A549 (cell line): Measurements from ENCODE around the gene EBF3. TPM values are rescaled to one million over a fixed set of nuclear protein-coding genes. Genes with fewer than 3 reads are reported as not detected.

Experiments used
- ATAC-seq, 2 experiments: fragments of 200-7000 bp in 1 of 2; fragments of >200 bp in 1 of 2; cut with Nextera tagmentation in 1 of 2; cut with Tn5 transposase in 1 of 2; 3 replicates each; pipeline versions ENCODE4 v1.8.0 to v1.9.1; 2018 to 2020; ENCODE audit warnings: mild to moderate bottlenecking in 1 of 2, moderate library complexity in 1 of 2
- CTCF ChIA-PET: fragments of 300-600 bp; sonication (Branson Sonifier 250); formaldehyde crosslinking; extraction: SDS; loops from one replicate; lab custom pipeline; 2021; ENCODE audit warnings: antibody characterized with exemption, inconsistent platforms; lab: Yijun Ruan, JAX
- POLR2A ChIA-PET: fragments of 350-600 bp; formaldehyde crosslinking; extraction: SDS; loops from one replicate; lab custom pipeline; 2021; ENCODE audit warnings: antibody characterized with exemption, inconsistent platforms; lab: Yijun Ruan, JAX
- DNase-seq, 2 experiments: peaks; one replicate each; pipeline versions ENCODE4 v3.0.0 to v3.0.0-alpha.2; 2011 to 2016; ENCODE audit warnings: low read depth in 1 of 2, low spot score in 1 of 2
- FAIRE-seq: peaks from 2 replicates; lab custom pipeline; 2011; peaks lifted over from hg19 to GRCh38; lab: Jason Lieb, UNC
- H3K27ac ChIP-seq, 2 experiments: fragments of >200 bp; sonication (Bioruptor Twin); formaldehyde crosslinking; 3 replicates each; pipeline ENCODE4 v1.5.1; 2016 to 2017
- H3K4me1 ChIP-seq: fragments of >200 bp; sonication (Bioruptor Twin); formaldehyde crosslinking; 3 replicates; pipeline ENCODE4 v1.6.1; 2016
- H3K4me2 ChIP-seq: fragments of >200 bp; sonication (Bioruptor Twin); formaldehyde crosslinking; 3 replicates; pipeline ENCODE4 v1.6.1; 2016
- H3K4me3 ChIP-seq: fragments of >200 bp; sonication (Bioruptor Twin); formaldehyde crosslinking; 3 replicates; pipeline ENCODE4 v1.5.1; 2016
- H3K9me3 ChIP-seq: fragments of >200 bp; sonication (Bioruptor Twin); formaldehyde crosslinking; 3 replicates; pipeline ENCODE4 v1.6.1; 2016
- CBX8 ChIP-seq: fragments of 200-600 bp; sonication (generic); IDR thresholded peaks from 2 replicates; pipeline ENCODE4 v1.6.1; 2016
- ESRRA ChIP-seq: fragments of 150-350 bp; IDR thresholded peaks from 2 replicates; pipeline ENCODE4 v1.6.1; 2014; ENCODE audit warnings: mild to moderate bottlenecking, low read length, borderline replicate concordance
- FOXS1 ChIP-seq: fragments of 250-450 bp; sonication (Bioruptor Pico); IDR thresholded peaks from 2 replicates; pipeline ENCODE4 v1.5.0; 2020; ENCODE audit warnings: mild to moderate bottlenecking, moderate library complexity
- HEYL ChIP-seq: fragments of 250-450 bp; sonication (Bioruptor Pico); IDR thresholded peaks from 2 replicates; pipeline ENCODE4 v1.8.0; 2021; ENCODE audit warnings: mild to moderate bottlenecking, moderate library complexity
- HOXB5 ChIP-seq: fragments of 250-450 bp; sonication (Bioruptor Pico); IDR thresholded peaks from 2 replicates; pipeline ENCODE4 v1.5.0; 2020; ENCODE audit warnings: mild to moderate bottlenecking, moderate library complexity
- JUN ChIP-seq, 2 experiments: fragments of >200 bp; sonication (Bioruptor Twin); formaldehyde crosslinking; IDR thresholded peaks; 2 replicates in 1 of 2; 3 replicates in 1 of 2; pipeline ENCODE4 v1.6.1; 2016 to 2017
- KDM5A ChIP-seq: fragments of 200-600 bp; sonication (generic); IDR thresholded peaks from 2 replicates; pipeline ENCODE4 v1.6.1; 2016; ENCODE audit warnings: antibody characterized with exemption, mild to moderate bottlenecking
- MAFK ChIP-seq: fragments of 450-650 bp; IDR thresholded peaks from 2 replicates; pipeline ENCODE4 v1.6.1; 2014; ENCODE audit not compliant: partially characterized antibody
- POLR2AphosphoS2 ChIP-seq: conservative IDR thresholded peaks from 2 replicates; pipeline ENCODE4 v1.6.1; 2012; ENCODE audit warnings: low read length, improper control_type of control experiment, inconsistent platforms
- SMC3 ChIP-seq: fragments of >200 bp; sonication (Bioruptor Twin); formaldehyde crosslinking; IDR thresholded peaks from 3 replicates; pipeline ENCODE4 v1.6.1; 2018; ENCODE audit warnings: inconsistent platforms
- SREBF2 ChIP-seq: fragments of 450-650 bp; IDR thresholded peaks from 2 replicates; pipeline ENCODE4 v1.6.1; 2014; ENCODE audit warnings: mild to moderate bottlenecking, moderate library complexity
- TFCP2L1 ChIP-seq: fragments of 250-450 bp; sonication (Bioruptor Pico); IDR thresholded peaks from 2 replicates; pipeline ENCODE4 v1.5.0; 2021; ENCODE audit warnings: mild to moderate bottlenecking
- ZC3H11A ChIP-seq: fragments of 450-650 bp; IDR thresholded peaks from 2 replicates; pipeline ENCODE4 v1.6.1; 2014; ENCODE audit warnings: antibody characterized with exemption, mild to moderate bottlenecking
- ZNF302 ChIP-seq: fragments of 250-450 bp; sonication (Bioruptor Pico); IDR thresholded peaks from 2 replicates; pipeline ENCODE4 v1.9.0; 2021; ENCODE audit warnings: inconsistent platforms, mild to moderate bottlenecking, moderate library complexity
- WGBS: methylation state at CpG from one replicate; pipeline ENCODE4 v1.1.6; 2017; ENCODE audit errors: missing lambda C conversion rate; 5-methylcytosine and 5-hydroxymethylcytosine counted together
- polyA plus RNA-seq, 4 experiments: library from polyadenylated mRNA; depleted of rRNA in 3 of 4; stranded (reverse); fragments of >200 nt; fragmentation: RNase III in 1 of 4; extraction: RNeasy Plus Mini Kit Qiagen cat#74134 plus additional on column Dnase treatment in 1 of 4; gene quantifications; 2 replicates in 3 of 4; 3 replicates in 1 of 4; pipeline ENCODE4 v1.2.3, GENCODE V29; 2011 to 2017
- TF ChIP-seq, protein P1 (sequence below): fragments of 250-450 bp; sonication (Bioruptor Pico); IDR thresholded peaks from 2 replicates; pipeline ENCODE4 v1.5.0; 2021; ENCODE audit warnings: mild to moderate bottlenecking, moderate library complexity, borderline replicate concordance
- TF ChIP-seq, protein P2 (sequence below): fragments of 150-350 bp; IDR thresholded peaks from 2 replicates; pipeline ENCODE4 v1.6.1; 2014; ENCODE audit warnings: low read depth, mild to moderate bottlenecking, low read length
- TF ChIP-seq, protein P3 (sequence below): fragments of 450-650 bp; IDR thresholded peaks from 2 replicates; pipeline ENCODE4 v1.6.1; 2014; ENCODE audit warnings: antibody characterized with exemption
- TF ChIP-seq, protein P4 (sequence below): fragments of 250-450 bp; sonication (Bioruptor Pico); IDR thresholded peaks from 2 replicates; pipeline ENCODE4 v1.5.0; 2020; ENCODE audit warnings: low read depth, mild to moderate bottlenecking, moderate library complexity
- TF ChIP-seq, protein P5 (sequence below): IDR thresholded peaks from 2 replicates; pipeline ENCODE4 v1.6.1; 2012
- TF ChIP-seq, protein P6 (sequence below): fragments of >200 bp; sonication (Bioruptor Twin); formaldehyde crosslinking; IDR thresholded peaks from 3 replicates; pipeline ENCODE4 v1.5.1; 2016

The EBF3 gene
- polyA plus RNA-seq, 2 of the 4 experiments (the other 2 are of a cell fraction): 0.12 TPM; not detected in 1

DNA sequence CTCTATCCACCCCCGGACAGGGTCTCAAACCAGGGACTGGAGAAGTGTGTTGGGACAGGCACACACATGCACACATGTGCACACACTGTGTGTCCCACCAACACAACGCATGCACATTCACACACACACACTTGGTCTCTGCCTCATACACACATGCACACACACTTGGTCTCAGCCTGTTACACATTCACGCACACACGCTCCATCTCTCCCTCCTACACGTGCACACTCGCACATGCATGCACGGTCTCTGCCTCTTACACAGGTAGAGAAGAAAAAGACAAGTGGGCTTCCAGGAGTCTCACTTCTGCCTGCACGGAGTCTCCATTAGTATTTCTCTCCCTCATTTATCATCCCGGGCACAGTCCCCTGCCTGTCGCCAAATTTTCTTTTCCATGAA, 171.2 kb downstream of the EBF3 start:
- no peaks in the 10 kb centered on the region for H3K9me3 ChIP-seq
- ATAC-seq (no peak), DNase-seq (no peak), FAIRE-seq (no peak)
- WGBS: 43% methylated on average over 10 of the region's 10 CpGs
- POLR2A ChIA-PET: no interaction called here
- no peaks in the 10 kb centered on the region for H3K4me1 ChIP-seq
- H3K27ac ChIP-seq: no peak overlapping the region
- TF ChIP-seq ESRRA: no peak
- TF ChIP-seq, protein P1, sequence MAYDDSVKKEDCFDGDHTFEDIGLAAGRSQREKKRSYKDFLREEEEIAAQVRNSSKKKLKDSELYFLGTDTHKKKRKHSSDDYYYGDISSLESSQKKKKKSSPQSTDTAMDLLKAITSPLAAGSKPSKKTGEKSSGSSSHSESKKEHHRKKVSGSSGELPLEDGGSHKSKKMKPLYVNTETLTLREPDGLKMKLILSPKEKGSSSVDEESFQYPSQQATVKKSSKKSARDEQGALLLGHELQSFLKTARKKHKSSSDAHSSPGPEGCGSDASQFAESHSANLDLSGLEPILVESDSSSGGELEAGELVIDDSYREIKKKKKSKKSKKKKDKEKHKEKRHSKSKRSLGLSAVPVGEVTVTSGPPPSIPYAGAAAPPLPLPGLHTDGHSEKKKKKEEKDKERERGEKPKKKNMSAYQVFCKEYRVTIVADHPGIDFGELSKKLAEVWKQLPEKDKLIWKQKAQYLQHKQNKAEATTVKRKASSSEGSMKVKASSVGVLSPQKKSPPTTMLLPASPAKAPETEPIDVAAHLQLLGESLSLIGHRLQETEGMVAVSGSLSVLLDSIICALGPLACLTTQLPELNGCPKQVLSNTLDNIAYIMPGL (CRISPR knock-in tag): no peak
- TF ChIP-seq HOXB5 (CRISPR knock-in tag): no peak
- no peak for TF ChIP-seq FOXS1
- no peak for TF ChIP-seq ZC3H11A
- TF ChIP-seq, protein P2, sequence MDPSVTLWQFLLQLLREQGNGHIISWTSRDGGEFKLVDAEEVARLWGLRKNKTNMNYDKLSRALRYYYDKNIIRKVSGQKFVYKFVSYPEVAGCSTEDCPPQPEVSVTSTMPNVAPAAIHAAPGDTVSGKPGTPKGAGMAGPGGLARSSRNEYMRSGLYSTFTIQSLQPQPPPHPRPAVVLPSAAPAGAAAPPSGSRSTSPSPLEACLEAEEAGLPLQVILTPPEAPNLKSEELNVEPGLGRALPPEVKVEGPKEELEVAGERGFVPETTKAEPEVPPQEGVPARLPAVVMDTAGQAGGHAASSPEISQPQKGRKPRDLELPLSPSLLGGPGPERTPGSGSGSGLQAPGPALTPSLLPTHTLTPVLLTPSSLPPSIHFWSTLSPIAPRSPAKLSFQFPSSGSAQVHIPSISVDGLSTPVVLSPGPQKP: no peak
- no peak for TF ChIP-seq KDM5A
- TF ChIP-seq, protein P3, sequence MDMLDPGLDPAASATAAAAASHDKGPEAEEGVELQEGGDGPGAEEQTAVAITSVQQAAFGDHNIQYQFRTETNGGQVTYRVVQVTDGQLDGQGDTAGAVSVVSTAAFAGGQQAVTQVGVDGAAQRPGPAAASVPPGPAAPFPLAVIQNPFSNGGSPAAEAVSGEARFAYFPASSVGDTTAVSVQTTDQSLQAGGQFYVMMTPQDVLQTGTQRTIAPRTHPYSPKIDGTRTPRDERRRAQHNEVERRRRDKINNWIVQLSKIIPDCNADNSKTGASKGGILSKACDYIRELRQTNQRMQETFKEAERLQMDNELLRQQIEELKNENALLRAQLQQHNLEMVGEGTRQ: no peak
- TF ChIP-seq SREBF2: no peak
- no peak overlapping the region for H3K4me3 ChIP-seq
- no peak overlapping the region for H3K4me2 ChIP-seq
- CTCF ChIA-PET: no interaction called here

DNA sequence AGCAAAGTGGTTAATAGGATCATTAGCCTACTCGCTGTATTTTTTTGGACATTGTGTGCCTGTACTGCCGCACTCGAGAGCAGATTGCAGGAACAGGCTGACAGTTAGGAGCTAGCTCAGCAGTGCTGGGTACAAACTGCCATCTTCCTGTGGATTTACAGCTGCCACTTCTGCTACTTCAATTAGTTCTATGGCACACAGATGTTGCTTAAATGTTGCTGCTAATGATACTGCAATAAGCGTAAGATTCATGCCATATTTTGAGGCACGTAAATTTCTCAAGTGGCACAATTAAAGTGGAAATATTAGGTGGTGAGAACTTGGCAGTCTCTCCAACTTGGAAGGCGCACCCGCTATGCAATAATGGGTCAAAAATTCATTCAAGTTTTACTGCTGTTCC, 171.9 kb downstream of the EBF3 start:
- Histone ChIP-seq H3K27ac (no peak overlapping the region), H3K4me1 (no peaks in the 10 kb centered on the region), H3K9me3 (no peaks in the 10 kb centered on the region), H3K4me3 (no peak overlapping the region), H3K4me2 (no peak overlapping the region)
- 44% methylated on average over 7 of the region's 7 CpGs for WGBS
- DNase-seq (no peak), ATAC-seq (no peak), FAIRE-seq (no peak)
- ChIA-PET CTCF (no interaction called here), POLR2A (no interaction called here)
- TF ChIP-seq MAFK: no peak
- TF ChIP-seq, protein P3: no peak
- no peak for TF ChIP-seq HOXB5 (CRISPR knock-in tag)
- no peak for TF ChIP-seq SREBF2
- TF ChIP-seq, protein P4, sequence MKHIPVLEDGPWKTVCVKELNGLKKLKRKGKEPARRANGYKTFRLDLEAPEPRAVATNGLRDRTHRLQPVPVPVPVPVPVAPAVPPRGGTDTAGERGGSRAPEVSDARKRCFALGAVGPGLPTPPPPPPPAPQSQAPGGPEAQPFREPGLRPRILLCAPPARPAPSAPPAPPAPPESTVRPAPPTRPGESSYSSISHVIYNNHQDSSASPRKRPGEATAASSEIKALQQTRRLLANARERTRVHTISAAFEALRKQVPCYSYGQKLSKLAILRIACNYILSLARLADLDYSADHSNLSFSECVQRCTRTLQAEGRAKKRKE (CRISPR knock-in tag): no peak
- TF ChIP-seq ESRRA: no peak
- no peak for TF ChIP-seq CBX8
- TF ChIP-seq POLR2AphosphoS2: no peak
- TF ChIP-seq, protein P5, sequence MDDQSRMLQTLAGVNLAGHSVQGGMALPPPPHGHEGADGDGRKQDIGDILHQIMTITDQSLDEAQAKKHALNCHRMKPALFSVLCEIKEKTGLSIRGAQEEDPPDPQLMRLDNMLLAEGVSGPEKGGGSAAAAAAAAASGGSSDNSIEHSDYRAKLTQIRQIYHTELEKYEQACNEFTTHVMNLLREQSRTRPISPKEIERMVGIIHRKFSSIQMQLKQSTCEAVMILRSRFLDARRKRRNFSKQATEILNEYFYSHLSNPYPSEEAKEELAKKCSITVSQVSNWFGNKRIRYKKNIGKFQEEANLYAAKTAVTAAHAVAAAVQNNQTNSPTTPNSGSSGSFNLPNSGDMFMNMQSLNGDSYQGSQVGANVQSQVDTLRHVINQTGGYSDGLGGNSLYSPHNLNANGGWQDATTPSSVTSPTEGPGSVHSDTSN: no peak
- no peak for TF ChIP-seq SMC3
- TF ChIP-seq ZNF302 (CRISPR knock-in tag): no peak
- TF ChIP-seq JUN (IDR thresholded peaks at IDR 0.05): no peak
- TF ChIP-seq, protein P6, sequence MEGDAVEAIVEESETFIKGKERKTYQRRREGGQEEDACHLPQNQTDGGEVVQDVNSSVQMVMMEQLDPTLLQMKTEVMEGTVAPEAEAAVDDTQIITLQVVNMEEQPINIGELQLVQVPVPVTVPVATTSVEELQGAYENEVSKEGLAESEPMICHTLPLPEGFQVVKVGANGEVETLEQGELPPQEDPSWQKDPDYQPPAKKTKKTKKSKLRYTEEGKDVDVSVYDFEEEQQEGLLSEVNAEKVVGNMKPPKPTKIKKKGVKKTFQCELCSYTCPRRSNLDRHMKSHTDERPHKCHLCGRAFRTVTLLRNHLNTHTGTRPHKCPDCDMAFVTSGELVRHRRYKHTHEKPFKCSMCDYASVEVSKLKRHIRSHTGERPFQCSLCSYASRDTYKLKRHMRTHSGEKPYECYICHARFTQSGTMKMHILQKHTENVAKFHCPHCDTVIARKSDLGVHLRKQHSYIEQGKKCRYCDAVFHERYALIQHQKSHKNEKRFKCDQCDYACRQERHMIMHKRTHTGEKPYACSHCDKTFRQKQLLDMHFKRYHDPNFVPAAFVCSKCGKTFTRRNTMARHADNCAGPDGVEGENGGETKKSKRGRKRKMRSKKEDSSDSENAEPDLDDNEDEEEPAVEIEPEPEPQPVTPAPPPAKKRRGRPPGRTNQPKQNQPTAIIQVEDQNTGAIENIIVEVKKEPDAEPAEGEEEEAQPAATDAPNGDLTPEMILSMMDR: no peak
- TF ChIP-seq, protein P1 (CRISPR knock-in tag): no peak
- TF ChIP-seq HEYL (CRISPR knock-in tag): no peak
- TF ChIP-seq TFCP2L1 (CRISPR knock-in tag): no peak
